ENCODE results near the gene RAB11FIP4.

The RAB11FIP4 gene

GRCh38 chr17:31506517-31506916 lies 115.0 kb downstream of the RAB11FIP4 start:
- no peak for DNase-seq (ENCODE audit: low read depth)

- DNase-seq (ENCODE audit: low read depth): peak; percentile 34
Measured at GRCh38 chr17:31508288-31509094, 117.0 kb downstream of the RAB11FIP4 start.

- no peak for DNase-seq (ENCODE audit: low read depth)
Measured at GRCh38 chr17:31509095-31509804, 117.8 kb downstream of the RAB11FIP4 start.

- DNase-seq (ENCODE audit: low read depth): no peak
Measured at GRCh38 chr17:31509805-31510177, 118.3 kb downstream of the RAB11FIP4 start.

GRCh38 chr17:31510308-31511194 lies 119.1 kb downstream of the RAB11FIP4 start:
- no peak for DNase-seq (ENCODE audit: low read depth)

- DNase-seq (ENCODE audit: low read depth): no peak
Measured at GRCh38 chr17:31511195-31511578, 119.7 kb downstream of the RAB11FIP4 start.

- no peak for DNase-seq (ENCODE audit: low read depth)
Measured at GRCh38 chr17:31511580-31511979, 120.1 kb downstream of the RAB11FIP4 start.

- no peak for DNase-seq (ENCODE audit: low read depth)
Measured at GRCh38 chr17:31512104-31512740, 120.7 kb downstream of the RAB11FIP4 start.

GRCh38 chr17:31512796-31513195 lies 121.3 kb downstream of the RAB11FIP4 start:
- no peak for DNase-seq (ENCODE audit: low read depth)

- no peak for DNase-seq (ENCODE audit: low read depth)
Measured at GRCh38 chr17:31513731-31514427, 122.4 kb downstream of the RAB11FIP4 start.

- DNase-seq (ENCODE audit: low read depth): no peak
Measured at GRCh38 chr17:31515267-31515666, 123.8 kb downstream of the RAB11FIP4 start.

- no peak for DNase-seq (ENCODE audit: low read depth)
Measured at GRCh38 chr17:31517524-31517923, 126.0 kb downstream of the RAB11FIP4 start.

GRCh38 chr17:31518478-31518877 lies 127.0 kb downstream of the RAB11FIP4 start:
- DNase-seq (ENCODE audit: low read depth): no peak

GRCh38 chr17:31521632-31522283 lies 130.3 kb downstream of the RAB11FIP4 start:
- no peak for DNase-seq (ENCODE audit: low read depth)

GRCh38 chr17:31522284-31522931 lies 130.9 kb downstream of the RAB11FIP4 start:
- no peak for DNase-seq (ENCODE audit: low read depth)

- DNase-seq (ENCODE audit: low read depth): no peak
Measured at GRCh38 chr17:31522987-31523495, 131.6 kb downstream of the RAB11FIP4 start.

- no peak for DNase-seq (ENCODE audit: low read depth)
Measured at GRCh38 chr17:31523862-31524730, 132.6 kb downstream of the RAB11FIP4 start.

- peak; percentile 95 for DNase-seq (ENCODE audit: low read depth)
Measured at GRCh38 chr17:31524926-31525800, 133.7 kb downstream of the RAB11FIP4 start.
